Measurements from ENCODE around the gene POLR1E.

Gene POLR1E

GRCh38 chr9:37541465-37541864 lies 55.7 kb downstream of the POLR1E start:
- no peak for DNase-seq

- DNase-seq, result no peak
These were observed 56.7 kb downstream of the POLR1E start for GRCh38 chr9:37542488-37542887.

- no peak for DNase-seq
These were observed 57.1 kb downstream of the POLR1E start for GRCh38 chr9:37542895-37543294.

- no peak for DNase-seq
These were observed 57.7 kb downstream of the POLR1E start for GRCh38 chr9:37543468-37543867.

GRCh38 chr9:37547328-37547878 lies 61.7 kb downstream of the POLR1E start:
- no peak for DNase-seq

- no peak for DNase-seq
These were observed 63.8 kb downstream of the POLR1E start for GRCh38 chr9:37549527-37549926.

- DNase-seq, result no peak
These were observed 65.0 kb downstream of the POLR1E start for GRCh38 chr9:37550781-37551180.

GRCh38 chr9:37551468-37551867 lies 65.7 kb downstream of the POLR1E start:
- no peak for DNase-seq

GRCh38 chr9:37551888-37552287 lies 66.1 kb downstream of the POLR1E start:
- no peak for DNase-seq

Data from NCI-H2171 treated with DMSO at 0.1 percent for 48 hours (cell line).